ENCODE results near the gene SSPN. TPM values are rescaled to one million over a fixed set of nuclear protein-coding genes. Genes with fewer than 3 reads are reported as not detected.

SSPN gene
- total and polyA plus RNA-seq, 9 of the 15 experiments (the other 6 are each of a cell fraction or from before 2014, with no cell fraction given) = 0.40 TPM; not detected in 8

DNA sequence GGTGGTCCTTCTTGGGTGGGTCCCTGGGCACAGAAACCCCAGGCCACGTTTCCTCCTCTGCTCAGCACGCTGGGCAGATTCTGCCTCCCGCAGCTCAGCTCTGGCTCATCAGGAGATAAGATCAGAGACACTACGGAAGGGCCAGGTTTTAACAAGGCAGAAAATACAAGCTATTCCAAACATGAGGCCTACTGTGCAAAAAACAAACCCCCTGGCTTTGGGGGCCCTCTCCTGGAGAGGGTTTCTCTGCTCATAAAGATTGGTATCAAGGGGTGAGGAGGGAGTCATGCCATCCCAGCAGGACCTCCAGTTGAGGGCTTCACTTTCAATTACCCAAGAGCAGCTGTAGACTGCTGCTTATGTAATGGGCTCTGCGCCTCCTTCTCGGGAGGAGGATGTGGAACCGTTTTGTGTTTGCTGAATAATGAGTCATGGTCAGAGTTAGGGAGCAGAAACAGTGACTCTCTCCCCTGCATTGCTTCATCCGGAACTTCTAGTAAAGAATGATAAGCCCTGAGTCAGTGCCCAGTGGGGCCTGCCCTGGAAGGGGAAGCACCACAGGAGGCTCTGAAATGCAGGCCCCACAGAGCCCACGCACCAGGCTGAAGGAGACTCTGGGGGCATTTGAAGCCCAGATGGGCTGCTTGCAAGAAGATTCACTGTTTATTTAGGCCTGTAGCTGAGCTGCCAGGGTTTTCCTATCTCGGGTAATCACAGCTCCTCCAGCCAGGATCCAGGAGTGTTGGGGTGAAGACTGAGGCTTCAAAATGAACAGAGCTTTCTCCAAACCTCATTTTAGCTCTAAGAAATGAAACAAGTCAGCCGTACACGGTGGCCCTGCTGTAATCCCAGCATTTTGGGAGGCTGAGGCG is 79.3 kb downstream of the SSPN start (continued):
- TF ChIP-seq MXI1 (IDR thresholded peaks at IDR 0.05; ENCODE audit: low read depth, low read length) (no peak), TAF1 (IDR thresholded peaks at IDR 0.05; ENCODE audit: control insufficient read depth, extremely low read depth, insufficient read depth, low read length, severe bottlenecking) (no peak), NBN (IDR thresholded peaks at IDR 0.05; ENCODE audit: low read depth) (peak; percentile 79), RHOXF2B (CRISPR knock-in tag; conservative IDR thresholded peaks at IDR 0.05) (no peak), BRD9 (IDR thresholded peaks at IDR 0.05; ENCODE audit: low read depth, partially characterized antibody) (peak; percentile 61), HDGF (IDR thresholded peaks at IDR 0.05) (no peak), CBFB (CRISPR knock-in tag; IDR thresholded peaks at IDR 0.05) (no peak), HNRNPUL1 (IDR thresholded peaks at IDR 0.05; ENCODE audit: low read length) (no peak), ZNF124 (CRISPR knock-in tag; IDR thresholded peaks at IDR 0.05) (no peak; the same call in 1 of the 2 replicates), ZNF133 (CRISPR knock-in tag; IDR thresholded peaks at IDR 0.05) (no peak), TRIM28 (IDR thresholded peaks at IDR 0.05) (peak; percentile 62; the same call in 1 of the 2 replicates), SP1 (CRISPR knock-in tag; IDR thresholded peaks at IDR 0.05) (peak; percentile 51), KDM4B (IDR thresholded peaks at IDR 0.05; ENCODE audit: borderline replicate concordance in 2 of 2, low read depth in 1 of 2) (no peak), TAF7 (tag; IDR thresholded peaks at IDR 0.05) (no peak; the same call in 1 of the 2 replicates)
- TF ChIP-seq, protein P1, sequence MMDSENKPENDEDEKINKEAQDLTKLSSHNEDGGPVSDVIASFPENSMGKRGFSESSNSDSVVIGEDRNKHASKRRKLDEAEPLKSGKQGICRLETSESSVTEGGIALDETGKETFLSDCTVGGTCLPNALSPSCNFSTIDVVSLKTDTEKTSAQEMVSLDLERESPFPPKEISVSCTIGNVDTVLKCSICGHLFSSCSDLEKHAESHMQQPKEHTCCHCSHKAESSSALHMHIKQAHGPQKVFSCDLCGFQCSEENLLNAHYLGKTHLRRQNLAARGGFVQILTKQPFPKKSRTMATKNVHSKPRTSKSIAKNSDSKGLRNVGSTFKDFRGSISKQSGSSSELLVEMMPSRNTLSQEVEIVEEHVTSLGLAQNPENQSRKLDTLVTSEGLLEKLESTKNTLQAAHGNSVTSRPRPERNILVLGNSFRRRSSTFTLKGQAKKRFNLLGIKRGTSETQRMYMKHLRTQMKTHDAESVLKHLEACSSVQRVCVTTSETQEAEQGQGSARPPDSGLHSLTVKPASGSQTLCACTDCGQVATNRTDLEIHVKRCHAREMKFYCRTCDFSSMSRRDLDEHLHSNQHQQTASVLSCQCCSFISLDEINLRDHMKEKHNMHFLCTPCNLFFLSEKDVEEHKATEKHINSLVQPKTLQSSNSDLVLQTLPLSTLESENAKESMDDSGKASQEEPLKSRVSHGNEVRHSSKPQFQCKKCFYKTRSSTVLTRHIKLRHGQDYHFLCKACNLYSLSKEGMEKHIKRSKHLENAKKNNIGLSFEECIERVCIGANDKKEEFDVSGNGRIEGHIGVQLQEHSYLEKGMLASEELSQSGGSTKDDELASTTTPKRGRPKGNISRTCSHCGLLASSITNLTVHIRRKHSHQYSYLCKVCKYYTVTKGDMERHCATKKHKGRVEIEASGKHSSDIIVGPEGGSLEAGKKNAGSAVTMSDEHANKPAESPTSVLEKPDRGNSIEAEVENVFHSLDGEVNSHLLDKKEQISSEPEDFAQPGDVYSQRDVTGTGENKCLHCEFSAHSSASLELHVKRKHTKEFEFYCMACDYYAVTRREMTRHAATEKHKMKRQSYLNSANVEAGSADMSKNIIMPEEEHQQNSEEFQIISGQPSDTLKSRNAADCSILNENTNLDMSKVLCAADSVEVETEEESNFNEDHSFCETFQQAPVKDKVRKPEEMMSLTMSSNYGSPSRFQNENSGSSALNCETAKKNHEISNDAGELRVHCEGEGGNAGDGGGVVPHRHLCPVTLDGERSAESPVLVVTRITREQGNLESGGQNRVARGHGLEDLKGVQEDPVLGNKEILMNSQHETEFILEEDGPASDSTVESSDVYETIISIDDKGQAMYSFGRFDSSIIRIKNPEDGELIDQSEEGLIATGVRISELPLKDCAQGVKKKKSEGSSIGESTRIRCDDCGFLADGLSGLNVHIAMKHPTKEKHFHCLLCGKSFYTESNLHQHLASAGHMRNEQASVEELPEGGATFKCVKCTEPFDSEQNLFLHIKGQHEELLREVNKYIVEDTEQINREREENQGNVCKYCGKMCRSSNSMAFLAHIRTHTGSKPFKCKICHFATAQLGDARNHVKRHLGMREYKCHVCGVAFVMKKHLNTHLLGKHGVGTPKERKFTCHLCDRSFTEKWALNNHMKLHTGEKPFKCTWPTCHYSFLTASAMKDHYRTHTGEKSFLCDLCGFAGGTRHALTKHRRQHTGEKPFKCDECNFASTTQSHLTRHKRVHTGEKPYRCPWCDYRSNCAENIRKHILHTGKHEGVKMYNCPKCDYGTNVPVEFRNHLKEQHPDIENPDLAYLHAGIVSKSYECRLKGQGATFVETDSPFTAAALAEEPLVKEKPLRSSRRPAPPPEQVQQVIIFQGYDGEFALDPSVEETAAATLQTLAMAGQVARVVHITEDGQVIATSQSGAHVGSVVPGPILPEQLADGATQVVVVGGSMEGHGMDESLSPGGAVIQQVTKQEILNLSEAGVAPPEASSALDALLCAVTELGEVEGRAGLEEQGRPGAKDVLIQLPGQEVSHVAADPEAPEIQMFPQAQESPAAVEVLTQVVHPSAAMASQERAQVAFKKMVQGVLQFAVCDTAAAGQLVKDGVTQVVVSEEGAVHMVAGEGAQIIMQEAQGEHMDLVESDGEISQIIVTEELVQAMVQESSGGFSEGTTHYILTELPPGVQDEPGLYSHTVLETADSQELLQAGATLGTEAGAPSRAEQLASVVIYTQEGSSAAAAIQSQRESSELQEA (IDR thresholded peaks at IDR 0.05; ENCODE audit: low read depth) = no peak
- TF ChIP-seq, protein P2, sequence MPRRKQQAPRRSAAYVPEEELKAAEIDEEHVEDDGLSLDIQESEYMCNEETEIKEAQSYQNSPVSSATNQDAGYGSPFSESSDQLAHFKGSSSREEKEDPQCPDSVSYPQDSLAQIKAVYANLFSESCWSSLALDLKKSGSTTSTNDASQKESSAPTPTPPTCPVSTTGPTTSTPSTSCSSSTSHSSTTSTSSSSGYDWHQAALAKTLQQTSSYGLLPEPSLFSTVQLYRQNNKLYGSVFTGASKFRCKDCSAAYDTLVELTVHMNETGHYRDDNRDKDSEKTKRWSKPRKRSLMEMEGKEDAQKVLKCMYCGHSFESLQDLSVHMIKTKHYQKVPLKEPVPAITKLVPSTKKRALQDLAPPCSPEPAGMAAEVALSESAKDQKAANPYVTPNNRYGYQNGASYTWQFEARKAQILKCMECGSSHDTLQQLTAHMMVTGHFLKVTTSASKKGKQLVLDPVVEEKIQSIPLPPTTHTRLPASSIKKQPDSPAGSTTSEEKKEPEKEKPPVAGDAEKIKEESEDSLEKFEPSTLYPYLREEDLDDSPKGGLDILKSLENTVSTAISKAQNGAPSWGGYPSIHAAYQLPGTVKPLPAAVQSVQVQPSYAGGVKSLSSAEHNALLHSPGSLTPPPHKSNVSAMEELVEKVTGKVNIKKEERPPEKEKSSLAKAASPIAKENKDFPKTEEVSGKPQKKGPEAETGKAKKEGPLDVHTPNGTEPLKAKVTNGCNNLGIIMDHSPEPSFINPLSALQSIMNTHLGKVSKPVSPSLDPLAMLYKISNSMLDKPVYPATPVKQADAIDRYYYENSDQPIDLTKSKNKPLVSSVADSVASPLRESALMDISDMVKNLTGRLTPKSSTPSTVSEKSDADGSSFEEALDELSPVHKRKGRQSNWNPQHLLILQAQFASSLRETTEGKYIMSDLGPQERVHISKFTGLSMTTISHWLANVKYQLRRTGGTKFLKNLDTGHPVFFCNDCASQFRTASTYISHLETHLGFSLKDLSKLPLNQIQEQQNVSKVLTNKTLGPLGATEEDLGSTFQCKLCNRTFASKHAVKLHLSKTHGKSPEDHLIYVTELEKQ (CRISPR knock-in tag; IDR thresholded peaks at IDR 0.05) = no peak

Measured in K562 (cell line).